ENCODE results near the gene DUSP5.

DUSP5 gene

DNA sequence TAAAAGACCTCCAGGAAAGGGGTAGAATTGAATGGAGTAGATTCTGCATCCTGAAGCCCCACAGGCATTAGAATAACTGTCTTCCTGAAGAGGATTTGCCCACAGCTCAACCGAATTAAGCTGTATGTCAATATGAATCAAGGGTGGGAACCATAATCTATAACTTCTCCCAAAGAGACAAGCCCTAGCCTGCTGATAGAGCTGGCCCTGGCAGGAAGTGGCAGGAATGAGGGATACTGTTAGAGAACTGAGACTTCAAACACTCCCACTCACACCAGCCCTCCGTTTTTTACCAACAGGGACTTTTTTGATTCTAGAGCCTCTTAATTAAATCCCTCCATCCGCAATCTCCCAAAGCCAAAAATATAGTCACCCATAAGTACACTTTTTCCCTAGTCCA, 12.2 kb upstream of the DUSP5 start:
- no peaks in the 10 kb centered on the region for H3K4me1 ChIP-seq (ENCODE audit: insufficient read depth, low read length)
- H3K27ac ChIP-seq (ENCODE audit: low read depth, low read length) = no peak overlapping the region
- H3K9ac ChIP-seq (ENCODE audit: low read length) = no peak overlapping the region

GRCh38 chr10:110486680-110487410, 10.9 kb upstream of the DUSP5 start:
- Histone ChIP-seq H3K9ac (ENCODE audit: low read length) (no peak overlapping the region), H3K9me3 (ENCODE audit: low read length) (no peaks in the 10 kb centered on the region), H3K4me3 (ENCODE audit: low read depth in 1 of 2, low read length in 2 of 2) (no peak overlapping the region), H3K27ac (ENCODE audit: low read depth, low read length) (no peak overlapping the region), H3K4me1 (ENCODE audit: insufficient read depth, low read length) (peaks cover 9% of the 10 kb centered on the region), H3K27me3 (ENCODE audit: control insufficient read depth in 1 of 2, insufficient read depth in 2 of 2, low read length in 2 of 2) (no peaks in the 10 kb centered on the region), H3K36me3 (ENCODE audit: insufficient read depth, low read length) (no peaks in the 10 kb centered on the region)

More for the DNA sequence above, 12.2 kb upstream of the DUSP5 start:
- H3K4me3 ChIP-seq (ENCODE audit: low read depth in 1 of 2, low read length in 2 of 2) = no peak overlapping the region
- H3K27me3 ChIP-seq (ENCODE audit: control insufficient read depth in 1 of 2, insufficient read depth in 2 of 2, low read length in 2 of 2) = no peaks in the 10 kb centered on the region
- H3K36me3 ChIP-seq (ENCODE audit: insufficient read depth, low read length) = no peaks in the 10 kb centered on the region
- no peaks in the 10 kb centered on the region for H3K9me3 ChIP-seq (ENCODE audit: low read length)

GRCh38 chr10:110487411-110488331, 10.0 kb upstream of the DUSP5 start:
- Histone ChIP-seq H3K36me3 (ENCODE audit: insufficient read depth, low read length) (no peaks in the 10 kb centered on the region), H3K4me1 (ENCODE audit: insufficient read depth, low read length) (peaks cover 14% of the 10 kb centered on the region), H3K27ac (ENCODE audit: low read depth, low read length) (no peak overlapping the region), H3K9ac (ENCODE audit: low read length) (no peak overlapping the region), H3K4me3 (ENCODE audit: low read depth in 1 of 2, low read length in 2 of 2) (no peak overlapping the region), H3K9me3 (ENCODE audit: low read length) (no peaks in the 10 kb centered on the region), H3K27me3 (ENCODE audit: control insufficient read depth in 1 of 2, insufficient read depth in 2 of 2, low read length in 2 of 2) (no peaks in the 10 kb centered on the region)

GRCh38 chr10:110488332-110488681, 9.4 kb upstream of the DUSP5 start:
- Histone ChIP-seq H3K9me3 (ENCODE audit: low read length) (no peaks in the 10 kb centered on the region), H3K27ac (ENCODE audit: low read depth, low read length) (no peak overlapping the region), H3K9ac (ENCODE audit: low read length) (no peak overlapping the region), H3K4me1 (ENCODE audit: insufficient read depth, low read length) (peaks cover 14% of the 10 kb centered on the region), H3K4me3 (ENCODE audit: low read depth in 1 of 2, low read length in 2 of 2) (no peak overlapping the region), H3K27me3 (ENCODE audit: control insufficient read depth in 1 of 2, insufficient read depth in 2 of 2, low read length in 2 of 2) (no peaks in the 10 kb centered on the region), H3K36me3 (ENCODE audit: insufficient read depth, low read length) (no peaks in the 10 kb centered on the region)

GRCh38 chr10:110488940-110489339, 8.8 kb upstream of the DUSP5 start:
- Histone ChIP-seq H3K27ac (ENCODE audit: low read depth, low read length) (no peak overlapping the region), H3K4me3 (ENCODE audit: low read depth in 1 of 2, low read length in 2 of 2) (no peak overlapping the region), H3K27me3 (ENCODE audit: control insufficient read depth in 1 of 2, insufficient read depth in 2 of 2, low read length in 2 of 2) (no peaks in the 10 kb centered on the region), H3K4me1 (ENCODE audit: insufficient read depth, low read length) (peaks cover 14% of the 10 kb centered on the region), H3K9me3 (ENCODE audit: low read length) (no peaks in the 10 kb centered on the region), H3K36me3 (ENCODE audit: insufficient read depth, low read length) (no peaks in the 10 kb centered on the region), H3K9ac (ENCODE audit: low read length) (no peak overlapping the region)

- Histone ChIP-seq H3K4me1 (ENCODE audit: insufficient read depth, low read length) (peaks cover 14% of the 10 kb centered on the region), H3K9ac (ENCODE audit: low read length) (no peak overlapping the region), H3K36me3 (ENCODE audit: insufficient read depth, low read length) (no peaks in the 10 kb centered on the region), H3K9me3 (ENCODE audit: low read length) (no peaks in the 10 kb centered on the region), H3K27me3 (ENCODE audit: control insufficient read depth in 1 of 2, insufficient read depth in 2 of 2, low read length in 2 of 2) (no peaks in the 10 kb centered on the region), H3K27ac (ENCODE audit: low read depth, low read length) (no peak overlapping the region), H3K4me3 (ENCODE audit: low read depth in 1 of 2, low read length in 2 of 2) (no peak overlapping the region)
Observed at GRCh38 chr10:110490640-110491039, 7.1 kb upstream of the DUSP5 start.

- H3K36me3 ChIP-seq (ENCODE audit: insufficient read depth, low read length) = no peaks in the 10 kb centered on the region
- H3K27ac ChIP-seq (ENCODE audit: low read depth, low read length) = no peak overlapping the region
- no peak overlapping the region for H3K9ac ChIP-seq (ENCODE audit: low read length)
- H3K4me1 ChIP-seq (ENCODE audit: insufficient read depth, low read length) = peaks cover 20% of the 10 kb centered on the region
- no peaks in the 10 kb centered on the region for H3K27me3 ChIP-seq (ENCODE audit: control insufficient read depth in 1 of 2, insufficient read depth in 2 of 2, low read length in 2 of 2)
- H3K4me3 ChIP-seq (ENCODE audit: low read depth in 1 of 2, low read length in 2 of 2) = no peak overlapping the region
- no peaks in the 10 kb centered on the region for H3K9me3 ChIP-seq (ENCODE audit: low read length)
Observed at GRCh38 chr10:110491346-110491745, 6.4 kb upstream of the DUSP5 start.

GRCh38 chr10:110492069-110492822, 5.5 kb upstream of the DUSP5 start:
- no peaks in the 10 kb centered on the region for H3K9me3 ChIP-seq (ENCODE audit: low read length)
- H3K36me3 ChIP-seq (ENCODE audit: insufficient read depth, low read length) = no peaks in the 10 kb centered on the region
- no peak overlapping the region for H3K27ac ChIP-seq (ENCODE audit: low read depth, low read length)
- peaks cover 26% of the 10 kb centered on the region for H3K4me1 ChIP-seq (ENCODE audit: insufficient read depth, low read length)
- H3K4me3 ChIP-seq (ENCODE audit: low read depth in 1 of 2, low read length in 2 of 2) = no peak overlapping the region
- H3K27me3 ChIP-seq (ENCODE audit: control insufficient read depth in 1 of 2, insufficient read depth in 2 of 2, low read length in 2 of 2) = no peaks in the 10 kb centered on the region
- no peak overlapping the region for H3K9ac ChIP-seq (ENCODE audit: low read length)

GRCh38 chr10:110493832-110494426, 3.8 kb upstream of the DUSP5 start:
- H3K9ac ChIP-seq (ENCODE audit: low read length) = no peak overlapping the region
- H3K27ac ChIP-seq (ENCODE audit: low read depth, low read length) = no peak overlapping the region
- no peak overlapping the region for H3K4me3 ChIP-seq (ENCODE audit: low read depth in 1 of 2, low read length in 2 of 2)
- peaks cover 29% of the 10 kb centered on the region for H3K4me1 ChIP-seq (ENCODE audit: insufficient read depth, low read length)
- no peaks in the 10 kb centered on the region for H3K9me3 ChIP-seq (ENCODE audit: low read length)
- H3K36me3 ChIP-seq (ENCODE audit: insufficient read depth, low read length) = no peaks in the 10 kb centered on the region
- no peaks in the 10 kb centered on the region for H3K27me3 ChIP-seq (ENCODE audit: control insufficient read depth in 1 of 2, insufficient read depth in 2 of 2, low read length in 2 of 2)

DNA sequence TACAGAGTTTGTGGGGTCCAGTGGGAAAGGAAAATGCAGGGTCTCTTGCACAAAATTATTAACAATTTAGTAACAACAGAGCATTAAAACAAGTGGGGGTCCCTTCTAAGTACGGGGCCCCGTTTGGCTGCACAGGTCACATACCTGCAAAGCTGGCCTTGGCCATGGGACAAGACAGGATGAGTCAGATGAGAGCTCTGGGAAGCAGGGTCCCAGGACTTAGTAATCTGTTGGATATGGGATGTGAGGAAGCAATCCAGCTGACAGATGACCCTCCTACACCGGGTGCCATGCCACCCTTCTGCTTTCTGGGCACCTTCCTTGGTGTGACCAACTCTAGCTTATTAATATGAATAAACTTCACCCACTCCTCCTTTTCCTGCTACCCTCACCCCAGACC, 3.2 kb upstream of the DUSP5 start:
- Histone ChIP-seq H3K27ac (ENCODE audit: low read depth, low read length) (no peak overlapping the region), H3K4me3 (ENCODE audit: low read depth in 1 of 2, low read length in 2 of 2) (no peak overlapping the region), H3K36me3 (ENCODE audit: insufficient read depth, low read length) (no peaks in the 10 kb centered on the region), H3K27me3 (ENCODE audit: control insufficient read depth in 1 of 2, insufficient read depth in 2 of 2, low read length in 2 of 2) (no peaks in the 10 kb centered on the region), H3K9ac (ENCODE audit: low read length) (no peak overlapping the region), H3K4me1 (ENCODE audit: insufficient read depth, low read length) (peaks cover 35% of the 10 kb centered on the region), H3K9me3 (ENCODE audit: low read length) (no peaks in the 10 kb centered on the region)

Measured in muscle layer of colon (tissue), 2 donors.